GM19438 (cell line): ENCODE results near the gene CD300A.
"Not testable (repeated sequence)": the region's sequence is repeated elsewhere in the genome, so short reads cannot be mapped to it uniquely, and the experiment has no call there.

Source experiments
- ATAC-seq: cut with Tn5 transposase; IDR thresholded peaks from one replicate; pipeline ENCODE4 v1.9.1; 2021; ENCODE audit warnings: low read depth; ENCODE audit not compliant: unreplicated experiment

Gene CD300A

DNA sequence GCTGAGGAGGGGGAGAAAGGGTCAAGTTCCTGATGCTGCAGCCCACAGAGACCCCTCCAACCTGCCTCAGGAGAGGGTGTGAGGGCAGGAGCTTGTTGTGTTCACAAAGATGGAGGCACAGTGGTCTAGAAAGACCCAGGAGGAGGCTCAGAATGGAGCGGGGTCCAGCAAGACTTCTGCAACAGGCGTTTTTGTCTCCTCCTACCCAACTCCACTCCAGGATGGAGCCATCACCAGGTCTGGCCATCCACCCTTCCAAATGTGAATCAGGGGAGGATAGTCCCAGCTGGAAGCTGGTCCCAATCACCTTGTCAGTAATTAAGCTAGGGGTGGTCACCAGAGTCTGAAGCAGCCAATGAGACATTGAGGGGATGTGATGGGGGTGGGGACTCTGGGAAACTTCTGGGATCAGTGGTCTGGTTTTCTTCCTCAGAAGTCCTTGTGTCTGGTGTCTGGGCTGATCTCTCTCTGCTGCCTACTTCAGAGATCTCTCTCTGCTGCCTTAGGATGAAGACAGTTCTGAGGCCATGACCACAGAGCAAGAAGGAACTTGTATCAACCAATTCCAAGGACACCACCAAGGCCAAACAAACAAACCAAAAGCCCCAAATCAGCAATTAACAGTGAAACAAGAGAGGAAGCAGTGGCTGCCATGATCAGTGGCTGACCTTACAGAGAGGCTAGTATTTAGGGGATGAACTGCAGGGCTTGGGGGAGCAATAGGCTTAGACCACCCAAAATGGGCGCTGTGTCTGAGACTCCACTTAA, 50.3 kb downstream of the CD300A start:
- no peak for ATAC-seq

DNA sequence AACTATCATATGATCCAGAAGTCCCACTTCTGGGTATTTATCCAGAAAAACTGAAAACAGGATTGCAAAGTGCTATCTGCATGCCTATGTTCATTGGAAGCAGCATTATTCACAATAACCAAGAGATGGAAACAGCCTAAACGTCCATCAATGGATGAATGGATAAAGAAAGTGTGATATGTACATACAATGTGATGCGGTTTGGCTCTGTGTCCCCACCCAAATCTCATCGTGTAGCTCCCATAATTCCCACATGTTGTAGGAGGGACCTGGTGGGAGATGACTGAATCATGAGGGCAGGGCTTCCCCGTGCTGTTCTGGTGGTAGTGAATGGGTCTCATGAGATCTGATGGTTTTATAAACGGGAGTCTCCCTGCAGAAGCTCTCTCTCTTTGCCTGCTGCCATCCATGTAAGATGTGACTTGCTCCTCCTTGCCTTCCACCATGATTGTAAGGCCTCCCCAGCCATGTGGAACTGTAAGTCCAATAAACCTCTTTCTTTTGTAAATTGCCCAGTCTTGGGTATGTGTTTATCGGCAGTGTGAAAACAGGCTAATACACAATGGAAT, 52.1 kb downstream of the CD300A start:
- ATAC-seq, result not testable (repeated sequence)

DNA sequence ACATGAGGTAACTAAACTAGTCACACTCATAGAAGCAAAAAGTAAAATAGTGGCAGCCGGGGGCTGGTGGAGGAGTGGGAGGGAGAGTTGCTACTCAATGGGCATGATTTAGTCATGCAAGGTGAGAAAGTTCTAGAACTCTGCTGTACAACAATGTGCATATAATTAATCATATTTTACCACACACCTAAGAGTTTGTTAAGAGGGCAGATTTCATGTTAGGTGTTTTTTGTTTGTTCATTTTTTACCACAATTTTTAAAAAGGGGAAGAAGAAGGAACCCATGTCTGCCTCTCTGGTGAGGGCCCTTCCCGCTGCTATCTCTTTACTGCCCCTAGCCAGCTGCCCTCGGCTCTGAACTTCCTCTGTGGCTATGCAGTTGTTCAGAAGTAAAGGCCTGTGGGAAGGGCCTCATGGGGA, 53.6 kb downstream of the CD300A start:
- ATAC-seq, result no peak

DNA sequence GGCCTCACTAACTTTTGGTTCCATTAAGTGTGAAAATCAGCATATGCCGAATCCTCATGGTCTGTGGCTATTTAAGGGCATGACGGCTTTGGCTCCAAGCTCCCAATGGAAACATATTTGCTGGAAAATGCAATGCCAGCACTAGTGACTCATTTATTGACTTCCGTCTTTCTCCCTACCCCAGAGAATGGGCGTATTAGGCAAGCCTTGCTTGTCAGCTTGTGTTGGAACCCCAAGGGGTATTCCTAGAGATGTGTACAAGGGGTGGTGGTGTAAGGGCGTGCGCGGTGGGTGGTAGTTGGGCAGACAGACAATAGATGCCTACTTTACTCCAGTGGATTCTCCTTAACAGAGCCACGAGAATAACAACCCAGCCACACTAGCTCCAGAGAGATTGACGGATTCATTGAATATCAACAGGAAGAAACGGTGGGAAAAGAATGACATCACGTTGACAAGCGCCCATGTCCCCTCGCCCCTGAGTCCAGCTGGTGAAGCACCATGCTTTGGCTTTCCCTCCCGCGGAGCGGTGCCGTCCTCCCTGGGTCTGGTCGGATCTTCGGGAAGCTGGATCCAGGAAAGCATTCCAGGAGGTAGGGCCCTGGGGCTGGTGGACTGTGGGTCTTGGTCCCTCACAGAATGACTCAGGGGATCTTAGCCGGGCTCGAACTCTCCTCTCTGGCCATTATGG, 54.5 kb downstream of the CD300A start:
- no peak for ATAC-seq

DNA sequence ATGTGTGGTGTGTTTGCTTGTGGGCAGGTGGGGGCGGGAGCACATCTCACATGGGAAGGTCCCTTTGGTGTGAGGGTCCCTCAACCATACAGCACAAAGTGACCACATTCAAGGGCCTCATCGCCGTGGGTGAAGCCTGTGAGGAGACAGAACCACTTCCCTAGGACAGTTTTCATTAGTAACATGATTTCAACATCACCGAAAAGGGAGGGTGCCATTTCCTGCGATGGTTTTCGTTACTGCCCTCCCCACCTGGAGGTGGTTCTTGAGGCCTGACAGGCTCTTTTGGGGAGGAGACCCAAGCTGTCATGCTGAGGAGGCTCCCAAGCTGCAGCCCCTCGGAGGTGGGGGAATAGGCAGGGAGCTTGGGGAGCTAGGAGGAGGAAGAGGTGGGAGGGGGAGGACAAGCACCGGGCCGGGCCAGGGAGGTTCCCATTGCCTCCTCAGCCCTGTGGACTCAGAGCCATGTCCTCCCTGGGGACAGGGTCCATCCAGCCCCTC, 55.3 kb downstream of the CD300A start:
- no peak for ATAC-seq

DNA sequence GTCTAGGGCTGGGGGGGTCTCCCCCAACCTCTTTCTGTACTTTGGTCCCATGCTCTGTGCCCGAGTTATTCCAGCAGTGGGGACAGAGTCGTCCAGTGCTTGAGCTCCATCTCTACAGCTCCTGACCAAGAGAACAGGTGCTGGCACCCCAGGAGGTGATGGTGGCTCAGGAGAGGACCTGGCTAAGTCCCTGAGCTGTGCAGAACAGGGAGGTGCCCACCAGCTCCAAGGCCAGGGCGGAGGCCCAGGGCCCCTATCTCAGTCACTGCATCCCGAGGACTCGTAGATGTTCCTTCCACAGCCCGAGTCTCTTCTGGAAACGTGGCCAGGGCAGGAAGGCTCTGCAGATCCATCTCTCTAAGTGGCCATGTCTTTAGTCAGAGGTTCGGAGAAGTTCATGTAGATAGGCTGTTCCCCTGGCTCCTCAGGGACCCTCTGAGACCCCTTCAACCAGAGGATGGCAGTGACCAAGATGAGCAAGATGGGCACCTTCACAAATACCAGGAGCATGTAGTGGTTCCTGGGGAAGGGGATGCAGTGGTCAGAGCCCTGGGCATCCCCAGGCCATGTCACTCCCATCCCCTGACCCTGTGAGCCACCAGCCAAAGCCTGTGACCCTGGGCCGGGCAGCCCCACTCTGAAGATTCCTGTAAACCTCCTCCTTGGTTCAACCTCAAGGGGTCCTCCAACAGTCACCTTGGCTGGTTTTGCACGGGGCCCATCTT, 56.1 kb downstream of the CD300A start:
- ATAC-seq, result no peak

DNA sequence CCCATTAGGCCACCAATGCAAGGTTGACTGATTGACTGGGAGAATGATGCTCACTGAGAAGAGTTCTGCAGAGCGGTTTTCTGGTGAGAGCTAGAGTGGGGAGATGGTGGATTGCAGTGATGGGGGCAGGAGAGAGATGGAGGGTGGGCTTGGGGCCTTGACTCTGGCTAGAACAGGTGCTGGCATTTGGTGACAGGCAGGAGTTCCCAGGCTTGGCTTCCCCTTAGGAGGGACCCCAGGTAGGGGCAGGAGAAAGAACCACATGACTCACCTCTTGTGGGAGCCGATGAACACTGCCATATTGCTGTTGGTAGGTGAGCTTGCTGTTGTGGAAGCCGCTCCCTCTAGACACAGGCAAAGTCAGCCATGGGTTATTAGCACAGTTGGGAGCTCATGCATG, 56.9 kb downstream of the CD300A start:
- no peak for ATAC-seq

DNA sequence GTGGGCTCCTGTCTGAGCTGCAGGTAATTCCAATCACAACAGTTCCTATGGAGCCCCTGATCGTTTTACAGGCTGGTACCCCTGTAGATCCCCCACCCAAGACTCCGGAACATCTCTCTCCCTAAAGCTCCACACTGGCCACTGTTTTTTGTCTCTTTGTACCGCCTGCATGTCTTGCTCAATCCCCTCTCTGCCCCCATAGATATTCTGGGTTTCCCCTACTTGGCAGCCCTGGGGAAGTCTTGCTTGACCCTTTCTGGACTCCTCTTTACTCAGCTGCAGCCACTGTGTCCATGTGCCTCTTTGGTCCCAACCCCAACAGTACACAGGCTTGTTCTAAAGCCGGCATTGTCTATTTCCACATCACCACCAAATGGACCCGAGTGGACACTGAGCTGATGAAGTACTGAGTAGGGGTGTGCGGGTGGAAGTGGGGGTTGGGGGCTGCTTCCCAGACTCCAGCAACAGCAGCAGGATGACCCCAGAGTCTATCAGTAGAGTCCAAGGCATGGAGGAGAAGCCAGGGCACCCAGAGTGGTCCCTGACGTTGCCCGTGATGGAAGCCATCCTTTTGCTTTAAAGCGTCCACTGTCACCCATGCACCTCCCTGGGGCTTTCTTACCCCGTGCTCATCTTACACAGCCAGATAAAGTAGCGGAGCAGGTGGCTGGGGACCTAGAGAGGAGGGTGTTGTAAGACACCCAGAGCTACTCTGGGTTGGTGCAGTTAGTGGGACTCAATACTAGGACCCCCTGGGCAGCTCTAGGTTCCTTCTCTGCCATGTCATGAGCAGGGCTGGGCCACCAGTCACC, 58.4 kb downstream of the CD300A start:
- no peak for ATAC-seq

DNA sequence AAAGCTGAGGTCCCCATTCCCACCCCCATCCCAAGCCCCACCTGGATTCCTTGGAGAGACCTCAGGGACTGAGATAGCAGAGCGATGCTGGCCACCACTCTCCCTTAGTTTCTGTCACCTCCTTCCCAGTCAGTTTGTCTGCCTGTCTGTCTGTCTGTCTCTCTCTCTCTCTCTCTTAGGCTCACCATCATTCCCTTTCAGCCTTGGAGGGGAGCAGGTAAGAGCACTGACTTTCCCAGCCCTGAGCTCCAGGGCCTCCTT, 59.0 kb downstream of the CD300A start:
- ATAC-seq, result no peak

DNA sequence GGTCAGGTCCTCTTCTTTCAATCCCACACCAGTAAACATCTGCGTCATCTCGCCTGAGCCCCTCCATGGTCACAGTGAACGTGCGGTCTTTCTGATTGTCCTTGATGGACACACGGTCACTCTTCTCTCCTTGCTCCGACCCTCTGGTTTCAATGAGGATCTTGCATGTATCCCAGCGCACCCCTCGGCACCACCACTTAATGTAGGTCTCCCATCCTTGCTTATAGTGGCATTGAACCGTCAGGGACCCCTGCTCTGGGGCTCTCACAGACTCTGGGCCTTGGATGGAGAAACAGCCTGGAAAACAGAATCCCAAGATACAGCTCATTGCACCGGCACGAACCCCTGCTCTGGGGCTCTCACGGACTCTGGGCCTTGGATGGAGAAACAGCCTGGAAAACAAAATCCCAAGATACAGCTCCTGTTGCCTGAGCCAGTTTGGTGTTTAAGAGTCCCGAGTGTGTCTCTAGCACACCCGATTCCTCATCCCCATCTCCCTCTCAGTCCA, 59.4 kb downstream of the CD300A start:
- ATAC-seq, result no peak

DNA sequence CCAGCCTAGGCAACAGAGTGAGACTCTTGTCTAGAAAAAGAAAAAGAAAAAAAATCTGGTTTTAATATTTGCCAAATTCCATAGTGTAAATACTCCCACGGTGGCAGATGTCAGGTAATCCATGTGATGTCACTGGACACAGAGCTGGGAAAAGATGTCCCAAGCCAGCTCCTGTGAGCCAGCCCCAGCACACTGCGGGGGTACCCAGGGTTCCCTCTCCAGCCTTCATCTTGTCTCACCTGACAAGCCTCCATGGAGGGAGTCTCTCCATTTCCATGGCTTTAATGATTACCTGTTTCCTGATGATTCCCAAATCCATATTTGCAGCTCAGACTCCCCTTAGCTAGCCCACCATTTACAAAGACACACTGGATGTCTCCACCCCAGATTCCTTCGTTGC, 60.2 kb downstream of the CD300A start:
- ATAC-seq, result no peak

DNA sequence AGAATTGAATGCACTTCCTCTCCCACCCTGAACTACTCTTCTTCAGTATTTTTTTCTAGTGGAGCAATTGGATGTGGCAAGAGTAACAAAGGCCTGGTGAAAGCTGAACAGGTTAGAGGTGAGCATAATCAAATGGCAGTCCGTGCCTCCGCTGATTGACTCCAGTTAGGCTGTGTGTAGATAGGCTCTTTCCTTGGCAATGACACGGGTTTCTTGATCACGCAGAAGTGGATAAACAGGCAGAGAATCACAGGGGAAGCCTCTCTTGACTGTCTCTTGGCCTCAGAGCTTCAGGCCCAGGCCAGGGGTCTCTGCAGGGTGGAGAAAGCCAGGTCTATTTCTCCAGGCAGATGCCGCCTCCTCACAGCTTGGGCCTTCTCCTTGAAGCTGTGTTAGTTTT, 60.6 kb downstream of the CD300A start:
- ATAC-seq, result no peak

DNA sequence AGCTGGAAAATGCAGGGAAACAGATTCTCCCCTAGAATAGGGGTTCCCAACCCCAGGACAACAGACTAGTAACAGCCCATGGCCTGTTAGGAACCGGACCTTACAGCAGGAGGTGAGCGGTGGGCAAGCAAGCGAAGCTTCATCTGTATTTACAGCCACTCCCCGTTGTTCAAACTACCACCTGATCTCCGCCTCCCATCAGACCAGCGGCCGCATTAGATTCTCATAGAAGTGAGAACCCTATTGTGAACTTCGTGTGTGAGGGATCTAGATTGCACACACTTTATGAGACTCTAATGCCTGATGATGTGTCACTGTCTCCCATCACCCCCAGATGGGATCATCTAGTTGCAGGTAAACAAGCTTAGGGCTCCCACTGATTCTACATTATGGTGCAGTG, 61.3 kb downstream of the CD300A start:
- ATAC-seq, result no peak

DNA sequence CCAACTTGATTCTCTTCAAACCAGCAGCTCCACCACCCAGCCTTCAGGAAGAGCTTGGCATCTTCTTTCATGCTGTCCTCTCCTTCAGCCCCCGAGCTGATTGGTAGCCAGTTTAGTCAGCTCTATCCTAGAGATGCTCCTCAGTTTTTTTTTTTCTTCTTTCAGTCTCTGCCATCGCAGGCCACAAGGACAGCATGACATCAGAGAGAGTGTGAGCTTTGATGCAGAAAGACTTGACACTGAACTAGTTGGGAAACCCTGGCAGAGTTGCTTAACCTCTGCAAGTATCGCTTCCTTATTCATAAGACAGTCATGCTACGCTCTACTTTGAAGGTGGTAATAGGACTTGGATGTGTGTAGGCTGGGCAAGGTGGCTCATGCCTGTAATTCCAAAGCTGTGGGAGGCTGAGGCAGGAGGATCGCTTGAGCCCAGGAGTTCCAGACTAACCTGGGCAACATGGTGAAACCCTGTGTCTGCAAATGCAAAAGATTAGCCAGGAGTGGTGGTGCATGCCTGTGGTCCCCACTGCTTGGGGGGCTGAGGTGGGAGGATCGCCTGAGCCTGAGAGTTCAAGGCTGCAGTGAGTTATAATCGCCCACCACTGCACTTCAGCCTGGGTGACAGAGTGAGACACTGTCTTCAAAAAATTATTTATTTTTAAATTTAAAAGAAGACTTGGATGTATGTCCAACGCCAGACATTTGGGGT, 62.2 kb downstream of the CD300A start:
- peak; percentile 58 for ATAC-seq

DNA sequence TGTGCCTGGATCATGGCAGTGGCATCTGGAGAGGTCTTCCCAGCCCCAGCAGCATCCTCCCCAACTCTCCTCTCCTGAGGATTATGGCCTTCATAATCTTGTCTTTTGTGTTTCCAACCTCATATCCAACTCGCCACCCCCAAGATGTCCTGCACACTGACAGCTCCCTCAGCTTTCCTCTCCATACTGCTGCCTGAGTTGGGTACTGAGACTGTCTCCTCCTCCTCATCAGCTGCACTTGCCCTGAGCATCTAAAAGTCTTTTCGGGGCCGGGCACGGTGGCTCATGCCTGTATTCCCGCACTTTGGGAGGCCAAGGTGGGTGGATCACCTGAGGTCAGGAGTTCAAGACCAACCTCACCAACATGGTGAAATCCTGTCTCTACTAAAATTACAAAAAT, 62.8 kb downstream of the CD300A start:
- no peak for ATAC-seq

DNA sequence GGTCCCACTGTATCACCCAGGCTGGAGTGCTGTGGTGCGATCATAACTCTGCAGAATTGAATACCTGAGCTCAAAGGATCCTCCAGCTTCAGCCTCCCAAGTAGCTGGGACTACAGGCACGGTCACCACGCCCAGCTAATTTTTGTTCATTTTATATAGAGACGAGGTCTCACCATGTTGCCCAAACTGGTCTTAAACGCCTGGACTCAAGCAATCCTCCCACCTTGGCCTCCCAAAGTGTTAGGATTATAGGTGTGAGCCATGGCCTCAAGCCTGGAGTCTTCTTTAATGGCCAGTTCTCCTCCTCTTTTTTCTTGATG, 64.4 kb downstream of the CD300A start:
- no peak for ATAC-seq

DNA sequence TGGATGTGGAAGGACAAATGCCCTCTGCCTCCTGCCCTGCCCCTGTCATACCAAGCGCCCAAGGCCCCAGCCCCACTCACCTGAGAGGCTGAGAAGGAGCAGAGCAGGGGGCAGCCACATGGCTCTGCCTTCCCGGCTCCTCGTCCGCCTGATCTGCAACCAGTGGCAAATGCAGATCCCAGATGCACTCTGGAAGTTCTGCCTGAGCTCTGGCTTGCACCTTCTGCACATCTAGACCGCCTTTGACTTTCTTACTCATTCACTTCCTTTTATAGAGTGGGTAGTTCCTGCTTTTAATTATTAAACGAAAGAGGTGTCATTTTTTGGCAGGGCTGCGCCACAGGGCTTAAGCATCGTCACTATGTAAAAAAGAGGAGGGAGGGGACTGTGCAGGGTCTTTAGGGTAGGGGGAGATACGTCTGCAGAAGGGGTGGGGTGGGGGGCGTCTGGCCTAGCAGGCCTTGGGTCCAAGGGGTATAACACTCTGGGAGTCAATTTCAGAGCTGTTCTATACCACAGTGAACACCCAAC, 64.9 kb downstream of the CD300A start, which contains the start of gene CD300LB:
CD300LB (minus strand) TSS at position 245 of the 531 bp plus-strand sequence; CDS start at position 120, 125 bp downstream.
- no peak for ATAC-seq

DNA sequence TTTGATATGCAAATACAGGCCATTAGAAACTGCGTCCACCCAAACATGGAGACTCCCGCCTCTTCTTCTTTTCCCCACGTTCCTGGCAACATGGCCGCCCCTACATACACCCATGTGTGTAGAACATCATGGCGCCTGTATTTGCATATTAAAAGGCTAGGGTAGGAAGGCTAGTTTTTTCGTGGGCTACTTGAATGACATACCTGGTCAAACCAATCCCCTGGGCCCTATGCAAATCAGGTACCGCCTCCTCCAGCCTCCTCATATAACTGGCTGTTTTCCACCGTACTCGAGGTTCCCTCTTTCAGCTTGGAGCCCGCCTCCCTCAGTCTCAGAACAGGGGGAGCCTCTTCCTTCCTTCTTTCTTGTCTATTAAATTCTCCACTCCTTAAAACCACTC, 65.7 kb downstream of the CD300A start:
- ATAC-seq, result no peak
